SK-N-DZ (cell line): ENCODE results near the gene BCL11B.
"Not testable (repeated sequence)": the region's sequence is repeated elsewhere in the genome, so short reads cannot be mapped to it uniquely, and the experiment has no call there.

Experiments used
- DNase-seq: peaks from one replicate; pipeline ENCODE4 v3.0.0-alpha.2; 2015; ENCODE audit warnings: low spot score

The BCL11B gene

GRCh38 chr14:99202516-99202915 lies 69.5 kb downstream of the BCL11B start:
- DNase-seq = no peak

DNA sequence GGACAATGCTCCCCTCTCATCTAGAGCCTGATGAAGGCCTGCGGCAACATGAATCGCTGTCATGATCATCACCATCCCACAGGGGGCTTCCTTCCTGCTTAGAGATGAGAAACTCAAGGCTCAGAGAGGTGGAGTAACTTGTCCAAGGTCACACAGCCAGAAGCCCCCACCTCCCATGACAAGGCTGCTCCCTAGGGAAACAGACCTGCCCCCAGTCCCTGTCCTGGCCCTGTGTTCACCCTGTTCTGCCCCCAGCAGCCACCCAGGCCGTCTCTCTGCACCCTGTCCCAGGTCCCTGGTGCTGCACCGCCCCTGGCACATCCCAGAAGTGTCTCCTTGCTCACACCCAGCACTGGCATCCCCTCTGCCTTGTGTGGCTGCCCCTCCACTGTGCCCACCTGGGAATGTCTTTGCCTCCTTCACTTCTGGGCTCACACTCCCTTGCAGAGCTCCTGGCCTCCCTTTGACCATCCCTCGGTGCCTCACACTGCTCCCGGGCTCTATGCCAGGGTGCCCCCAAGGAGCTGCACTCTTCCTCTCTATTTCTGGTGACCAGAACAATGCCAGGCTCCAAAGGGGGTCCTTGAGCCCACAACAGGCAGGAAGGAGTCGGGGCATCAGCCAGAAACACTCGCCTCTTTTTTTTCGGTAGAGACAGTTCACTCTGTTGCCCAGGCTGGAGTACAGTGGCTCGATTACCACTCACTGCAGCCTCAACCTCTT lies 70.5 kb downstream of the BCL11B start:
- no peak for DNase-seq

DNA sequence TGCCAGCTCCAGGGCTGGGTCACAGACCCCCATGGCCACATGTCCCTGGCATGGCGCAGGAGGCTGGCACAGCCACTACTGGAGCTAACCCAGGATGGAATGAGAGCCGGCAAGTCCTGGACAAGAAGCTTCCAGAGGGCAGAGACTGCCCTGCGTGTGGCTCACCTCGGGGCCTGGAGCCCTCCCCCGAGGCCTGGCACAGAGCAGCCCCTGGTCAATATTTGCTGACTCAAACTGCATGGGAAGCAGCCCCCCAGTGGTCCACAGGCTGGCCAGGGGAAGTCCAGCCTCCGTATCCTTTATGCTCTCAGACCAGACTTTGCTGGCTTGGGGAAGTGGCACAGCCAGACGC lies 71.4 kb downstream of the BCL11B start:
- no peak for DNase-seq

- DNase-seq = no peak
Observed at GRCh38 chr14:99199846-99200653, 71.9 kb downstream of the BCL11B start.

DNA sequence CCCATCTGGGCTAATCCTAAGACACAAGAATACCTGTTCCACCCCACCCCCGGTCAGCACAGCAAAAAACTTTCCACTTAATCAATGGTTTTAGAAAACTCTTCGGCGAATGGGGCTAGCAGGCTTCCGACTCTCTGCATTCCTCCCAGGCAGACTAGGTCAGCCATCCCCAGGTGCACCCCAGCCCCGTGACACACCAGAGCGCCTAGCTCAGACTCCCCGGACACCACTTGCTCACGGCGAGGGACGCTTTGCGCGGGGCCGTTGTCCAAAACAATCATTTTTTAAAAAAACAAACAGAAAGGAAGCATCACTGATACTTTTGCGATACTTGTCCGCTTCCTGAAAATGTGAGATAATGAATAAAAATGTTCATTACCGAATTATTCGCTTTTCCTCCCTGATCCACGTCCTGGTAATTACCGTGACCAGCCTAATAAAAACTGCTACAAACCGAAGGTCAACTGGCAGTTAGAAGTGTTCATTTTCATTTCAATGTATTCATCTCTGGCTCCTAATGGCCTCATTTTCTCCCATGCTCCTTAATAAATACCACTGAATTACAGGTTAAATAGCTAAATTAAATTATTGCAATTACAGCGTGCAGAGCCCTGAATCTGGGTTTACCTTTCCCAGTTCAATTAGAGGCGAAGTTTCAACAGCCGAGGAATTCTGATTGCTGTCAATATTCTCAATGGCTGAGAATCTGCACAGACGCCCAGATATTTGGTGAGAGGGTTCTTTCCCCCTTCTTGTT lies 73.1 kb downstream of the BCL11B start:
- no peak for DNase-seq

- no peak for DNase-seq
Observed at GRCh38 chr14:99196310-99196650, 75.7 kb downstream of the BCL11B start.

DNA sequence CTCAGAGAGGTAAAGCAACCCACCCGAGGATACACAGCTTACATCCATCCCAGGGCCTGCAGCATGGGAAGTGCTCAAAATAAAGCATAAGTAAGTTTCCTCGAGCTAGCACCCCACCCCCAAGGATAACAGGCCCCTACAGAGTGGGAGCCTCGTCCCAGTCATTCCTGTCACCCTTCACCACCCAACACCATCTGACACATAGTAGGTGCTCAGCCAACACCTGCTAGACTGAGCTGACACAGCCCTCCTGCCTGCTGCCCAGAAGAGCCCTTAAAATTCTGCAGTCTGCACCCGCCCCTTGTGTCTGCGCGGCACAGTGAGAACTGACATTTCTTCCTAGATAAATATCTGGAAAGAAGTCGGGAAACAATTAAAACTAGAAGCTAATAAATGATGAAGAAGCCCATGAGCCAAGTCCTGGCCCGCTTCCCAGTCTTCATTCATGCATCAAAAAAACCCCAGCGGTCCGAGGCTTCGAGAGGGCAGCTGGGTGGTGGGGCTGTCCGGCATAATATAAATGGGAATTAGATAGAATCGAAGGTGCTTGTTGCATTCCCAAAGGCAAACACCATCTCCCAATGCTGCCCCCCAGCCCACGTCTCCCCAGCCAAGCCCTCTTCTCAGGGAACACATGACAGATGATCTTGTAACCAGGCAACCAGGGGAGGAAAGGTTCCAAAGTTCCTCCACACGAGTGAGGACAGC lies 76.2 kb downstream of the BCL11B start:
- DNase-seq = no peak

- DNase-seq = no peak
Observed at GRCh38 chr14:99194736-99195135, 77.3 kb downstream of the BCL11B start.

- DNase-seq = no peak
Observed at GRCh38 chr14:99194136-99194535, 77.9 kb downstream of the BCL11B start.

GRCh38 chr14:99192830-99193229 lies 79.2 kb downstream of the BCL11B start:
- DNase-seq = no peak

DNA sequence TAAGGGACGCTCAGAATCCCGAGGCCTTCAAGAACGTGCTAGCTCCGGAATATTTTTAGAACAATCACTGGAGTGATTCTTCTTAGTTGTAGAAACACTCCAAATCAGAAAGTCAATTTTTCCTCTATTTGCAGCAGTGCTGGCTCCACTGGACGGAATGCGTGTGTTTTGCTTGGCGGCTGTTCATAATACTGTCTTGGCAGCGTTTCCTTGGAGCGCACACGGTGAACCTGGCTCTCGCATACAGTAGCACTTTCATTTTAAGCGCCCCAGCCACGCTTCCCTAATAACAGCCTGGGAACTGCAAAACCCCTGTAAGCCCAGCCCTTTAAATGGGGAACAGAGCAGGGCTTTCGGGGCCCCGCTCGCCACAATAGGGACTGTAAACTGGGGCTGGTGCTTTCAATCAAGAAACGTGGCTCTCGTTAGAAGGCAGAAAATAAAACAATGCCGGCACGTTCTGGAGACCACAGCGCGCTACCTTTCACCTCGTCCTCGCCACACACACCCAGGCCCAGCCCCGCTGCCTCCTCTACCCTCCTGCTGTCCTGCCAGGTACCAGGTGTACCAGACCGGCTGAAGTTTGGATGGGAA lies 79.9 kb downstream of the BCL11B start:
- no peak for DNase-seq

GRCh38 chr14:99191395-99192027 lies 80.5 kb downstream of the BCL11B start:
- DNase-seq = no peak

DNA sequence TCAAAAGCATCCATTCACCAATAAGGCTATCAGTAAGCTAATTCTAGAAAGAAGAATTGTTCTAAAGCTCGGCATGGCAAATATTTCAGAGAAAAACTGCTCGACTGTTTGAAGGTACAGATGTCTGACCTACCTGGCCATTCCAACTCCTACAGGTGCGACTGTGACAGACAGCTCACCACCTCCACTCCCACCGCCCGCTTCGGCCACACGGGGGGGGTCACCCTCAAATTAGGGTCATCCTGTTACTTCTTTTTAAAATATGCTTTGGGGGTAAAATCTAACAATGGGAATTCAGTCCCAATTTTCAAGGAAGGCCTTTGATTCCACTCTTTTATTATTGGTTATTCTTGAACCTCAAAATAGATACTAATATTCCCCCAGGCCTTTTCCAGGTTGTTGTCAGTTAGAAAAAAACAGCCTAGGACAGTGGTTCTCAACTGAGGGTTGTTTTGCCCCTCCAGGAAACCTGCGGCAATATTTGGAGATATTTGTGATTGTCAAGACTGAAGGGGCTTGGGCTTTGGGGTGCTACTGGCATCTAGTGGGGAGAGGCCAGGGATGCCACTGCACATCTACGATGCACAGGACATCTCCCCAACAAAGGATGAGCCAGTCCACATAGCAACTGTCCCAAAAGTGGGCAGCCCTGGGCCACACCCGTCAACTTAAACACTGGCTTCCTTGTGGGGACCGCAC lies 81.2 kb downstream of the BCL11B start:
- DNase-seq = no peak

GRCh38 chr14:99189201-99189801 lies 82.7 kb downstream of the BCL11B start:
- no peak for DNase-seq

- DNase-seq = no peak
Observed at GRCh38 chr14:99188731-99189191, 83.2 kb downstream of the BCL11B start.

GRCh38 chr14:99187858-99188257 lies 84.1 kb downstream of the BCL11B start:
- no peak for DNase-seq

DNA sequence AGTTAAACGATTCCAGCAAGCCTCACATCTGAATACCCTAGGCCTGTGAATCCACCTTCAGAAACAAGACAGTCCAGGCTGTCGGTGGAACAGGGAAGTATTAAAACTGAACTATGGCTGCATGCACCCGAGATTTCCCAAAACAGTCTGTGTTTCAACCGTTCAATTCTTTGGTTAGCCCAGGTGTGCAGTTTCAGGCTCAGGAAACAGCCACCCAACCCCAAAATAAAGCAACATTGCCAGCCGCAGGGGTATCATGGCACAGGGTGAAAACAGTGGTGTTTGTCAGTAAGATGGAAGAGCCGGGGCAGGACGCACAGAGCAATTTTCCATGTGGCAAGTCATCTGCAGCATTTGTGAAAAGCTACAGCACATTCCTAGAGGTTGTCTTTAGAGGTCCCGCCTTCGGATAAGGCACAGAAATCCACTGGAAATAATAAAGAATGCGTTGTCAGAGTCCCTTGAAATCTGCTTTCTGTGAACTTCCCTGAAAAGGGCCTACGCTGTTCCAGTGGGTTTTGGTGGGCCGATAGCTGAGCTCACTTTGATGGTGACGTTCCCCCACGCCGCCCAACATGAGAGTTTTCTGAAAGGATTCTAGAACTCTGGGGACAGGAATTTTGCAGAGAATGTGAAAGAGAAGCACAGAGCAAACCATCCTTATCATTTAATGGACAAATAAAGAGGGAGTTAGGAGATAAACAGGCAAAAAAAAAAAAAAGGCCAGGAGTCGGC lies 84.9 kb downstream of the BCL11B start:
- no peak for DNase-seq

DNA sequence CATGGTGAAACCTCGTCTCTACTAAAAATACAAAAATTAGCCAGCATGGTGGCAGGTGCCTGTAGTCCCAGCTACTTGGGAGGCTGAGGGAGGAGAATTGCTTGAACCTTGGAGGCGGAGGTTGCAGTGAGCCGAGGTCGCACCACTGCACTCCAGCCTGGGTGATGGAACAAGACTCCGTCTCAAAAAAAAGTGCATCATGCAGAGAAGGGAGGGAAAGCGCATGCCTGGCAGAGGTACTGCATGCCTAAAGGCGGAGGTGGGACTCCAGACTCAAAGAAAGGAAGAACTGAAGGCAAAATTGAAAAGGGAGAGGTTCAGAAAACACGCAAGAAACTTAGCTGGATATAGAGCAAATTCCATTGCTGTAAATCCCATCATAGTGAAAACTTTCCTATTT lies 85.7 kb downstream of the BCL11B start:
- not testable (repeated sequence) for DNase-seq

GRCh38 chr14:99185436-99186068 lies 86.4 kb downstream of the BCL11B start:
- no peak for DNase-seq
